LHCN-M2 (cell line): ENCODE results near the gene TPM3. TPM values are rescaled to one million over a fixed set of nuclear protein-coding genes. Genes with fewer than 3 reads are reported as not detected.
"Not testable (repeated sequence)": the region's sequence is repeated elsewhere in the genome, so short reads cannot be mapped to it uniquely, and the experiment has no call there.

Source experiments
- DNase-seq: peaks from one replicate; pipeline ENCODE4 v3.0.0-alpha.2; 2012; ENCODE audit warnings: low read depth
- polyA plus RNA-seq: library from polyadenylated mRNA; unstranded; fragments of >200 nt; gene quantifications from one replicate; pipeline ENCODE4 v1.2.1, GENCODE V29; 2012; ENCODE audit warnings: missing spikeins
- total RNA-seq: library from RNA; depleted of rRNA; stranded (reverse); fragments of >200 nt; gene quantifications from 2 replicates; pipeline ENCODE4 v1.2.3, GENCODE V29; 2014; rRNA removed

Gene TPM3
- total RNA-seq: 1,027 and 1,163 TPM in 2 replicates
- 580 TPM for polyA plus RNA-seq

DNA sequence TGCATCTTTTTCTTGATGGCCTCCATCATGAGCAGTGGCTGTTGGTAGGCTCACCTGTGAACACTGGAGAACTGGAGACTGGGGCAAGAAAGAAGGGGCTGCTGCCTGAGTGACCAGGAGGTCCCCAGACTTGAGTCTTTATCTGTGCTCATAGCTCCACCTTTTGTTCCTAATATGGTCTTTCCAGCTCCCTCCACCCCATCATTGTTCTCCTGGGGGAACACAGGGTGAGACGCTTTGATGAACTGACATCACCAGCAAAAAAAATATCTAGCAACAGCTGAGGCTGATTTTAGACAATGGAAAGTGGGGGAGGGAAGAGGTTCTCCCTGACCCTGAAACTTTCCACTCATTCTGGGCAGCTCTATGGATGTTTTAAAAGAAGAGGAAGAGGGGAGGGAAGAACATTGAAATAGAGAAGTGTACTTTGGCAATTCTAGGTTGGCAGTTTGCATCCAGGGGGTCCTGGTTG is at the start of gene TPM3:
Gene TPM3 (minus strand): TSS at position 111 of the 472 bp plus-strand sequence. CDS start 82 bp downstream, at position 29.
- DNase-seq: peak; percentile 84

DNA sequence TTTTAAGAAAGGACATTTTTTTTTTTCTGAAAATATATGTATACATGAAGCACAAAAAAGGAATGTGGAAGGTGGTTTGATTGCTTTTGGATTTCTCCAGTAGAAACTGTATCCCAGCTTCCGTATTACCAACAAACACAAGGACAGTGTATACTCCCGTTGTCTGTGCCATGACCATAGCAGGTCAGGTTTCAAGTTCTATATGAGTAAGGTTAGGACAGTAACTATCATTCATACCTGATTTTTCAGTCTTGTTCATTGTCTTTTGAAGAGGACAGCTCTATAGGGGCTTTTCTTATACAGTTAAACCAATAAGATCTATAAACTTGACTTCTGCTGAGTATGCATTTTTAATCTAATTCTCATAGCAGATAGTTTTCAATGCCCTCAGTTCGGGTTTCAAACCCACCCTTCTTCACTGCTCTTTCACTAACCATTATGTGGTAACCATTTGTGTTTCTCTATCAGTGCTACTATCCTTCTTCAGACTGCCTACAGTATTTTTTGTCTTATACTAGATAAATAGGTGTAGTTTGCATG is 48.5 kb upstream of the TPM3 start:
- DNase-seq: no peak

GRCh38 chr1:154239491-154239890 is 47.6 kb upstream of the TPM3 start:
- no peak for DNase-seq

GRCh38 chr1:154237880-154238506 is 46.1 kb upstream of the TPM3 start:
- no peak for DNase-seq

GRCh38 chr1:154237435-154237834 is 45.5 kb upstream of the TPM3 start:
- no peak for DNase-seq

GRCh38 chr1:154236855-154237254 is 45.0 kb upstream of the TPM3 start:
- no peak for DNase-seq

GRCh38 chr1:154233127-154233526 is 41.2 kb upstream of the TPM3 start:
- not testable (repeated sequence) for DNase-seq

GRCh38 chr1:154231112-154231511 is 39.2 kb upstream of the TPM3 start:
- not testable (repeated sequence) for DNase-seq

- no peak for DNase-seq
These were observed 33.5 kb upstream of the TPM3 start for GRCh38 chr1:154225370-154225769.

- DNase-seq: no peak
These were observed 31.7 kb upstream of the TPM3 start for GRCh38 chr1:154223621-154224020.

GRCh38 chr1:154222918-154223317 is 31.0 kb upstream of the TPM3 start:
- no peak for DNase-seq

DNA sequence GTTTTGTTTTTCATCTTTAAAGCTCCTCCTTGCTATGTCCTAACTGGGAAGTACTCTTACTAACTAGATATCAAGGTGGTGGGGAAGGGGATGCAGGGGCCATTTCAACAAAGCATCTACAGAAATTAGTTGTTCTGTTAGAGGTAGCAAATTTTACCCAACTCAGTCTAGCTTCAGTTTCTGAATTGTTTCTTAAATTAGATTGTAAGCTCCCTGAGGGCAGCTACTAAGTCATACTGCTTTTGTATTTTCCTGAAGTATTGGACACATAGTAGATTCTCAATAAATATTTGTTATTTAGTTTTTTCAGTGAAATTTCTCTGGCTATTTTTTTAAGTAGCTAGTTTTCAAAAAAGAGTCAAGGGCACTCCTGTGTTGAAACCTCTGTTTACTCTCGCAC is 30.6 kb upstream of the TPM3 start:
- DNase-seq: no peak

DNA sequence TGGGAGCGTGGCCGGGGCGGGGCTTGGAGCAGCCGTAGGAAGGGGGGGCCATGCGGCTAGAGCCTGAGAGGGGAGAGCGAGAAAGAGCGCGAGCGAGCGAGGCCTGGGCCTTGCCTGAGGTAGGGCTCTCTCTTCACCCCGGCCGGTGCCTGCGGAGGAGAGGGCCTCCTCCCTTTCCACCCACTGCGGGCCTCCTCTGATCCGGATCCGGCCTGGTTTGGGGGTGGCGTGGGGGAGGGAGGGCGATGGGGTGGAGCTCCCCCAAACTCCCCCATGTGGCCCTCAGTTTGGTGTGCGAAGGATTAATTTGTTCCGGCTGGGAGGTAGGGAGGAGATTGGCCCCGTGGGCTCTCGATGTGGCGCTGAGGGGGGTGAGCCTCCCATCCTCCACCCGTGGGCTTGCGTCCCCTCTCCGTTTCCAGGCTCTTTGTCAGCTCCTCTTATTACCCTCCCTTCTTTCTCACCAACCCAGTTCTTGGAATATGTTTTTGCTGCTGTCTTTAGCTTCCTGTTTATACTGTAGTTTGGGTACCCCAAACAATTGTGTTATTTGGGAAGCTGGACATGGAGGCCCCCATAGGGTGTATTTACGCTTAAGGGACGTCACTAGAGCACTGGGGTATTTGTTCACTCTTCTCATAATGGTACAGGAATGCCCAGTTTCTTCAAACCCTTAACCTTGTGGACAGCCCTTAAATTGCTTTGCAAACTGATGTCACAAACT is 29.5 kb upstream of the TPM3 start:
- peak; percentile 53 for DNase-seq

DNA sequence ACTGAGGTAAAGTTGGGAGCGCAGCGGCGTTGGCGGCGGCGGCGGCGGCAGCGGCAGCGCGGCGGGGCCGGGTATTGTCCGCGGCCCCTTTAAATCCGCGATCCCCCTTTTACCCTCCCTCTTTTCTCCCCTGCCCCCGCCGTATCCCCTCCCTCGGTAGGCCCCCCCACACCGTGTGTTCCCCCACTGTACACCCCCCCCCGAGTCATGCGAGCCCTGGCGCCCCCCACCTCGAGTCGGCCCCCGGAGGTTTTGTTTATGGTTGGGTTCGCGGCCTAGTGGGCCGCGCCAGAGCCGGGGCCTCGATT is 29.0 kb upstream of the TPM3 start:
- no peak for DNase-seq

GRCh38 chr1:154220071-154220969 is 28.4 kb upstream of the TPM3 start, which contains the start of gene UBAP2L:
Gene UBAP2L, plus strand, starts transcription at chr1:154220955. Its CDS starts 4,169 bp downstream, at chr1:154225124.
- DNase-seq: peak; percentile 99

DNA sequence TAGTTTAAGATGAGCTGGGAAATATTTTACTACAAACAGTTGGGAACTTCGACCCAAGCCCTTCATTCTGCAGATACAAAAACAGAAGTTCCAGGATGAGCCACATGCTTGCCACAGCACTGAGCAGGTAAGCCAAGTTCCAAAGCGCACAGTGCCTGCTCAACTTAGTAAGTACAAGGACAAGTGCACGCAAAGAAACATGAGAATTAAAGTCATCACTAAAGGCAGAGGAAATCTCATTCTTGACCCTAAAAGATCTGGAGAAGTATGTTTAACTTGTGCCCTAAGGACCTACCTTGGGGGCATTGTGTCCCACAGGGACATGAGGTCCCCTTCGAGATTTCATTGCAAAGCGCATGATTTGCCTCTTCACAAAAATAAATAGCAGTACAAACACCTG is 27.6 kb upstream of the TPM3 start:
- DNase-seq: no peak

DNA sequence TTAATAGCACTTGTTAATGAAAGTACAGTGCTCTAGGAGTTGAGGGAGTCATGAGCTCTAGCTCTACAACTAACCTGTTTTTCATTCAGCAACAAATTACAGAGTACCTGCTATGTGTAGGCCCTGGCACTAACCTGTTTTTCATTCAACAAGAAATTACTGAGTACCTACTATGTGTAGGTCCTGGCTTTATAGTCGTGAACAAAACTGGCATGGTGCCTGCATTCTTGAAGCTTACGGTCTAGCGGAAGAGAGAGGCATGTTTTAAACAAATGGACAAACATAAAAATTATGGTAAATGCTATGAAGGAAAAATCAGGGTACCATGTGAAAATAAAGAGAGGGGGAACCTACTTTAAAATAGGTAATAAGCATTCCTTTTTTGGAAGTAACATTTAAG is 26.6 kb upstream of the TPM3 start:
- DNase-seq: no peak

- DNase-seq: peak; percentile 89
These were observed 21.4 kb upstream of the TPM3 start for GRCh38 chr1:154213274-154213673.

DNA sequence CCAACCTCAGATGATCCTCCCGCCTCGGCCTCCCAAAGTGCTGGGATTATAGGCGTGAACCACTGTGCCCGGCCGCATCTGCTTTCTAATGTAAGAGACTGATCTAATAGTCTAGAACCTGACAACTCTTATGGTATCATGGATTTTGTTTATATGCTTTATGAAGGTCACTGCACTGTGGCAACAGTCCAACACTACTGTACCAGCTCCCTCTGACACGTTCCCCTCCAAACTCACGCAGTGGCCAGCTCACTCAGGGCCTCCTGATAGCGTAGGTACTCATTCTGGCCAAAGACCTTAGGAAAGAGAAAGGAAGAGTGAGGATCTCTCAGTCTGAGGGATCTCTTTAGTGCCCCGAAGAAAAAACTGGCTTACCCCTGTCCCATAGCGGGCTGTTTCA is 20.2 kb upstream of the TPM3 start:
- no peak for DNase-seq

- DNase-seq: no peak
These were observed 16.9 kb upstream of the TPM3 start for GRCh38 chr1:154208677-154209388.

- DNase-seq: no peak
These were observed 15.4 kb upstream of the TPM3 start for GRCh38 chr1:154207262-154207661.
